Activated CD4-positive, alpha-beta T cell treated with anti-CD3 and anti-CD28 coated beads, Interleukin-2, amount 50 U/mL, for 4 hours (primary cell): Measurements from ENCODE around the gene PCNX4.

Experiments used
- DNase-seq, 2 experiments: peaks; one replicate each; pipeline ENCODE4 v3.0.0-alpha.2; 2020

The PCNX4 gene

GRCh38 chr14:60178164-60178563 lies 86.4 kb downstream of the PCNX4 start:
- DNase-seq, result no peak

- no peak for DNase-seq
Measured at GRCh38 chr14:60178820-60179219, 87.1 kb downstream of the PCNX4 start.

DNA sequence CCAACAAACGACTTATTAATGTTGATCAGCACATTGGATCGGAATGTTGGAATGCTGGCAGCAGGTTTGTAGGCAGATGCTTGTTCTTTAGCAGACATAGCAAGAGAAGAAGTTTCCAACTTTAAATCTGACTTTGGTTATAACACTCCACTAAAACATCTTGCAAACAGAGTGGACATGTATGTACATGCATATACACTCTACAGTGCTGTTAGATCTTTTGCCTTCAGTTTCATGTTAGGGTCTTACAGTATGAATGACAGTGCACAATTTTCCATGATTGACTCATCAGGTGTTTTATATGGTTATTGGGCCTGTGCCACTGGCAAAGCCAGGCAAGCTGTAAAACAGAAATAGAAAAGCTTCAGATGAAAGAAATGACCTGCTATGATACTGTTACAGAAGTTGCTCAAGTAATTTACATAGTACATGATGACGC lies 87.7 kb downstream of the PCNX4 start:
- DNase-seq, result no peak

GRCh38 chr14:60183138-60183537 lies 91.4 kb downstream of the PCNX4 start:
- DNase-seq, result no peak

DNA sequence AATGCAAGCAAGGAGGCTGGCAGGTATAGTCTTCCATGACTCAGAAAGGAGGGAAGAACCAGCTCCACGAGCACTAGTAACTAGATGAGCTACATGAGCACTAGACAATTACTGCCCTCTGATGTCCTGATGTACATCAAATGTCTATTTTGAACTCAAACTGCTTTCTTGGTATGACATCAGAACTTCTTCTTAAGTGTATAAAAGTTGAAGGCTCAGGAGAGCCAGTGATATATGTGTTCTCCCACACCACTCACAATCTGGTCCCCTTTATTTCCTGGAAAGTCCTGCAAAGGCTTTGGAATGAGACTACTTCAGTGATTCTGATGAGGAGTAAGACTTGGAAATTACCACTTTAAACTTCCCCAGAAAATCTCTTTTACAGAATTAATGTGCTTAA lies 92.0 kb downstream of the PCNX4 start:
- DNase-seq, result no peak

DNA sequence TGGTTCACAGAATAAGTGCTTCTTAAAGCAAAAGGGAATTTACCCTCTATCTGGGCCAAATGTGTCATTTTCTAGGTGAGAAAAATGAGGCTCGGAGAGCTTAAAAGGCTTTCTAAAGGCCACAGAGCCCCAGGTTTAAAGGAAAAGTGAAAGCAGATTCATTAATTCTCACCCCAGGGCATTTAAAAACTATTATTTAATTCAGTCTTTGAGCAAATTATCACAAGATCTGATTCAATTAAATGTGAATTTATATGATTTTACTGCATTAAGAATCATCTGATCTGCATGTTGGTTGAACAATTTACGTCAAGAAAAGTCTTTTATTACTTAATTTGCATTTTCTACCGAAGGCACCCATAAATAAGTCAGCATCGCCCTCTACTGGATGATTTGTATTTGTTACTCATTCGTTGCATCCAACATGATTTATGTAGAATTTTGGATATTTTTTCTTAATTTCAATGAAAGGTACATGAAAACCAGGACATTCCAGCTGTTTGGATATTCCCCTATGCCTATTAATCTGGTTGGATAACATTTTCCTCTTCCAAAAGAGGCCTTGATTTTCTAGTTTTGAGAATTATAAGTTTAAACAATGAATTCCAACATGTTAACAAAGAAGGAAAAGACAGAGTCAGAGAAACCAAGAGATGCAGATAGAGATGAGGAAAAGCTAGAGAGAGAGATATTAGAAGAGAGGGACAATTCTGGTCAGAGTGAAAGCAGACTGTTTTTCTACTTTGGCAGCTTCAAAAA lies 92.6 kb downstream of the PCNX4 start:
- no peak for DNase-seq

- DNase-seq, result no peak
Measured at GRCh38 chr14:60184905-60185555, 93.3 kb downstream of the PCNX4 start.

GRCh38 chr14:60188115-60188514 lies 96.4 kb downstream of the PCNX4 start:
- no peak for DNase-seq

GRCh38 chr14:60188696-60189095 lies 97.0 kb downstream of the PCNX4 start:
- no peak for DNase-seq

DNA sequence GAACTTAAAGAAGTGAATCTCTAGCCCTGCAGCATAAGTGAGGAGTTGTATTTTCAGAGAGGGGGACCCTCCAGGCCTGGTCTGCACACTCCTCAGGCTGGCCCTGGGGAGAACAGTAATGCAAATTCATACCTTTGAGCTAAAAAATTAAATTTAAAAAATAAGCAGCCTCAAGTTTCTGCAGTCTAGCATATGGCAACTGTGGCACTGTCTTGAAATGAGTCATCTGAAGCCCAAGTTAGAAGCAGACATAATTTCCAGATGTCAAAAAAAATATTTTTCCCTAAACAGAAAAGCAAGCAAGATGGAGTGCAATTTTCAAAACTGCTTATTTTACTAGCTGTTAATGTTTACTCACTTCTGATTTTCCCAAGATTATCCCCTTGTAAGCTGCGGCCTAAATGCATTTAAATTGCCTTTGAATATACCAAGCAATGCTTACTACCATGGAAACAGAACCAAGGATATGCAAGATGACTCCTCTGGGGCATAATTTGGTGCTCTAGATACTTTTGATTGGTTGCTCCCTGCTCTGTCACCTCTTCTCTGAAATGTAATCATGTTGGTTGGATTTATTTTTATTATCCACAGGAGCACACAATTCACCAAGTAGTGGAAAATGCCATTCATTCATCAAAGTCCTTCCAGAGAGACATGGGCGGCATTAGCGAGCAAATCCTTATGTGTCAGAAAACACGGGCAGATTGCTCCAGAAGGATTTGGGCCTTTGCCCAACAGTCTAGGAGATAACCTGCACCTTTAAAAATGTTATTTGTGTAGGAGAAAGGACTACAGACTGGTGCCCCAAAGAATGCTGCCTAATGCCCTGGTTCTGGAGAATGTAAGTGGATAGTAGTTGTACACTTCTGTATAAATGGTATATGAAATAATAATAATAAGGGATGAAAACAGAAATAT lies 98.5 kb downstream of the PCNX4 start:
- no peak for DNase-seq

DNA sequence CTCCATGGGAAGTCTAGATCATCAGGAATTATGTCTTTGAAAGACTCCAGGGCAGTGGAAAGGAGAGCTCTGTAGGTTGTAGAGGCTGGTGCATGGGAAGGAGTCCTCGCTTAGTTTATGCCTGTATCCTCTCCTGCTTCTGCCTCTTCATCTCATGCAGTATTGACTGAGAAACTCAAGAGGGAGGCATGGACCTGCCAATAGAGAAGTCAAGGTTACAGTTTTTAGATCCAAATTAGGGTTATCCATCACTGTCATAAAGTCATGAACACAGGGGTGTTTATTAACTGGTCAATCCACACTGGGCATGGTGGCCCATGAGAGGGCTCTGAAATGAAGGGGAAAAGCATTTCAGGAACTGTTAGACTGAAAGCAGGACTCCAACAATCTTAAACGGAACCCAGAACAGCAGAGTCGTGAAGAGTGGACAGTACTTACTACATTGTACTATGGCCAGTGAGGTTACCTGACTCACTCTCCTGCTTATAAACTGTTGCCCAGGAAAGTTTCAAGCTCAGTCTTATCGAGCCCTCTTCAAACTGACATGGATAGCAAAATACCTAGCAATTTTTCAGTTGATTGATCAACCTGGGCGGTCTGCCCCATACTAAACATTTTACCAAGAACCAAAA lies 103.6 kb downstream of the PCNX4 start:
- no peak for DNase-seq

- no peak for DNase-seq
Measured at GRCh38 chr14:60196291-60196690, 104.6 kb downstream of the PCNX4 start.

GRCh38 chr14:60197629-60198303 lies 106.0 kb downstream of the PCNX4 start:
- DNase-seq, result no peak

GRCh38 chr14:60199321-60199720 lies 107.6 kb downstream of the PCNX4 start:
- DNase-seq, result no peak

GRCh38 chr14:60204104-60204842 lies 112.5 kb downstream of the PCNX4 start:
- no peak for DNase-seq

DNA sequence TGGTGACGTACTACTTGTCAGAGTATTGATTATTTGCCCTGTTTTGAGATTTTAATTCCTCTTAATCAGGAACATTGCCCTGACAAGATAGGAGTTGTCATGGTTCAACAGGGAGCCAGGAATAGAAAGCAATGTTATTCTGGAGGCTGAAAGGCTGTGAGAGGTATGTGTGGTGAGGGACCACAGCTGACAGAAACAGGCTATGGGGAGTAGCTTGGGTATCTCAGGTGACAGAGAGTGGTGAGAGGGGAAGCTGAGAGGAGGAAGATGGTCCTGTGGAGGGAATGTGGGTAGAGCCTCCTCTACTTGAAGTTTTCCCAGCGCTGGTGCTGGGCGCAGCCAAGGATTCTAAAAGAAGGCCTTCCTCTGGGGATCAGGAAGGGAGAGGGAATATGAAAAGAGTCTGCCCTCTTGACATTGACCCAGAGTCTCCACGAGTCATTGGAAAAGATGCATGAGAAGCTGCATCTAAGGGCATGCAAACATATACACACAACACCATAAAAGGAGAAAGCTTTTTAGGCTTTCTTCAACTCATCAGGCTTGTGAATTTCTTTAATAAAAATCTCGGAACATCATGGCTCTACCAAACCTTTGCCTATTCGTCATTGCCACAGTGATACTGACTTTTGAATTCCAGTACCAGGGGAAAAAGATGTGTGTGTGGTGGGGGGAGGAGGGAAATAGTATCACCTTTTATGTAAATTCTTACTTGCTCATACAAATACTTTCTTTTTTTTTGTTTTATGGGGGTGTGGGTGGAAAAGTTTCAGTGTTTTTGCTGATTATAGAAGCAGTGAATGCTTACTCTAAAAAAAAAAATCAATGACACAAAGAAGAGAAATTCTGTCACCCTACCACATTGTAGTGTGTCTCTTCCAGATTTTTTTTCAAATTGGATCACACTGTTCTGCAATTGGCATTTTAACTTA lies 113.4 kb downstream of the PCNX4 start:
- DNase-seq, result no peak

GRCh38 chr14:60206249-60206670 lies 114.5 kb downstream of the PCNX4 start:
- DNase-seq, result no peak

DNA sequence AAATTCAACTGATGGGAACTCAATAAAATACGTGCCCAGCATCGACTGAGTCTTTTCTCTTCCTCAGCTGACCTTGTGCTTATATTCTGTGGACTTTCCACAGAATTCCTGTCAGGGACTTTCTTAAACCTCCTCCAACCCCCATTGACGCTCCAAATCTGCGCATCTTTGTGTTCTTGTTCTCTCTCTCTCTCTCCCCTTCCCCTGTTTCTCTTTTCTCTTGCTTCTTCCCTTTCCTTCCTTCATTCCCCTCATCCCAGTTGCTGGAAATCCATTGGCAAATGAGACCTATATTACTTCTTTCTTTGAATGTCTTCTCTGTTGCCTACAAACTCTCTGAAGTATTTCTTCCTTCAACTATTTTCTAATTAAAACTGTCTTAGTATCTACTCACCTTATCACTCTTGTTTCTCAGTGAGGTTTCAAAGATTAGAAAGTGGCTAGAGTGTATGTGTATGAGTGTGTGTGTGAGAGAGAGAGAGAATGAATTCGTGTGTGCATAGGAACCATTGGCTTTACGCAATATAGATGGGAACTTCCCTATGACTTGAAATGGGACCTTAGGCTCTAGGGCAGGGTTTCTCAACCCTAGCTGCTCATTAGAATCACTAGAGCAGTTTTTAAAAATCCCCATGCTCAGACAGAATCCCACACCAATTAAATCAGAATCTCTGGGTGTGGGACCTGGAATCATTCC lies 115.3 kb downstream of the PCNX4 start:
- DNase-seq, result no peak

- DNase-seq, result no peak
Measured at GRCh38 chr14:60210703-60211102, 119.0 kb downstream of the PCNX4 start.

DNA sequence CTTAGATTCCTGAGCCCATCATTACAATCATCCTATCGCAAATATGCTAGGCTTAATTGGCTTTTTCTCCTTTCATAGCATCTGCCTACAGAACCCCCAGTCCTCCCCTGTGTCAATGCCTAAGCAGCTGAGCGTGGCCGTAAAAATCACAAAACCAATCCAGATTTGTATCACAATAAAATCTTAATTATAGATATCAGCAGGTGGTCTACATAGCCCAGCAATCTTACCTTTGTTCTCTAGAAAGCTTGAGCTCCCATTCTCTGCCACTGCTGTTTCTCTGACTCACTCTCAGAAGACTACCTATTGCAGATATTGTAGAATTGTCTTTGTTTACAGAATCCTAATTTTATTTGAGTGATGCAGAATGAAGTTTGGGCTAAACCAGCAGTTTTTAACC lies 119.4 kb downstream of the PCNX4 start:
- DNase-seq, result no peak
